Measurements from ENCODE around the gene CDH4.
A peak's percentile ranks its signal among the peaks of the same experiment; 100 is the strongest.

The CDH4 gene

DNA sequence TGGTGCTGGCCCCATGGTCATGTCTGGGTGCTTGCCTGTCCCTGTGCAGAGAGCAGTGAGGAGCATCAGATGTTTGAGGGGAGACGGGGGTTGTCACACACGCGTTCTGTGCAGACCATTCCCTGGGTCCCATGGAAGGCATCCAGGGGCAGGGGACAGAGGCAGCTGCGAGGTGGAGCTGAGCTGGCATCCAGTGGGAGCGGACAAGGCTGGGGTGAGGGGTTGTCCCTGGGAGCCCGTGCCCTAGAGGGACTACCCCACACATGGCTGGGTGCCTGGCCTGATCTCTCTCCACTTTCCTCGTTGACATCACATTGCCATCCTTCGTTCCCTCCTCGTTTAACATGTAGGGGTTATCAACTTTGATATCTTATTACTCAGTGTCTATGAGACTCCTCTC lies 331.3 kb downstream of the CDH4 start:
- CTCF ChIA-PET = no interaction called here
- Histone ChIP-seq H3K9me3 (ENCODE audit: control insufficient read depth, insufficient read depth, low read depth, low read length) (no peaks in the 10 kb centered on the region), H3K36me3 (ENCODE audit: control insufficient read depth in 2 of 2, insufficient read depth in 1 of 2, low read length in 2 of 2) (no peaks in the 10 kb centered on the region), H3K4me1 (ENCODE audit: control insufficient read depth, insufficient read depth, low read length) (peaks cover 2% of the 10 kb centered on the region; the same call in 1 of the 2 replicates), H3K27ac (ENCODE audit: extremely low read depth, low read depth, low read length) (no peak overlapping the region), H3K4me3 (ENCODE audit: low read depth, low read length) (no peak overlapping the region)
- TF ChIP-seq ZXDB (tag by site-specific recombination; IDR thresholded peaks at IDR 0.05) (no peak), ZNF747 (tag by site-specific recombination; IDR thresholded peaks at IDR 0.05) (no peak), ZFHX2 (tag by site-specific recombination; conservative IDR thresholded peaks at IDR 0.05) (no peak), ZNF140 (tag by site-specific recombination; IDR thresholded peaks at IDR 0.05) (no peak), ZNF596 (tag by site-specific recombination; IDR thresholded peaks at IDR 0.05) (no peak), KLF7 (tag by site-specific recombination; IDR thresholded peaks at IDR 0.05; ENCODE audit: borderline replicate concordance) (no peak)
- POLR2A ChIA-PET = no interaction called here

DNA sequence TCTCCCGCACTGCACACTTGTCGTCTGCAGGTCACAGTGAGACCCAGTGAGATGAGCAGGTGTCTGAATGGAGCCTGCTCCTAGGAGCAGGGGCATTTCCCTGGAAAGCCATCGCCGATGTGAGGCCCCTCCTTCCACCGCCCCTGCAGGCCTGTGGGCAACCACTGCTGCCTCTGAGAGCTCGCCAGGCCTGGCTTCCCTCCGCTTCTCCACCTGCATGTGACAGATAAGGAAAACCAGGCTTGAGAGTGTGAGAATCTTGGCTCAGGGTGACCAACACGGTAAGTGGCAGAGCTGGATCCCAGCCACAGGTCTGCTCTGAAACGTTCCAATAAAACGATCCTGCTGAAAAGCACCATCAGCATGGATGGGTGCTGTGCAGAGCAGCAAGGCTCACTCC lies 332.8 kb downstream of the CDH4 start:
- no peak for TF ChIP-seq ZNF184 (tag by site-specific recombination; IDR thresholded peaks at IDR 0.05)
- TF ChIP-seq FEZF1 (tag by site-specific recombination; IDR thresholded peaks at IDR 0.05) = peak; percentile 7; the same call in 1 of the 2 replicates
- Histone ChIP-seq H3K4me1 (ENCODE audit: control insufficient read depth, insufficient read depth, low read length) (peaks cover 6% of the 10 kb centered on the region), H3K9me3 (ENCODE audit: control insufficient read depth, insufficient read depth, low read depth, low read length) (no peaks in the 10 kb centered on the region), H3K4me3 (ENCODE audit: low read depth, low read length) (no peak overlapping the region), H3K36me3 (ENCODE audit: control insufficient read depth in 2 of 2, insufficient read depth in 1 of 2, low read length in 2 of 2) (no peaks in the 10 kb centered on the region), H3K27ac (ENCODE audit: extremely low read depth, low read depth, low read length) (no peak overlapping the region)
- ChIA-PET POLR2A (no interaction called here), CTCF (no interaction called here)

DNA sequence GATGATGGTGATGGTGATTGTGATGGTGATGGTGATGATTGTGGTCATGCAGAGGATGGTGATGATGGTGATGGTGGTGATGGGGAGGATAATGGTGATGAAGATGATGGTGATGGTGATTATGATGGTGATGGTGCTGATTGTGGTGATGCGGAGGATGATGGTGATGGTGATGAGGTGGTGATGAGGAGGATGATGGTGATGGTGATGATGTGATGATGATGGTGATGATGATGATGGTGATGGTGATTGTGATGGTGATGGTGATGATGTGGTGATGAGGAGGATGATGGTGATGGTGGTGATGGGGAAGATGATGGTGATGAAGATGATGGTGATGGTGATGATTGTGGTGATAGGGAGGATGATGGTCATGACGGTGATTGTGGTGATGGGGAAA lies 333.7 kb downstream of the CDH4 start:
- Histone ChIP-seq H3K36me3 (ENCODE audit: control insufficient read depth in 2 of 2, insufficient read depth in 1 of 2, low read length in 2 of 2) (no peaks in the 10 kb centered on the region), H3K27ac (ENCODE audit: extremely low read depth, low read depth, low read length) (no peak overlapping the region), H3K4me1 (ENCODE audit: control insufficient read depth, insufficient read depth, low read length) (peaks cover 6% of the 10 kb centered on the region), H3K4me3 (ENCODE audit: low read depth, low read length) (no peak overlapping the region), H3K9me3 (ENCODE audit: control insufficient read depth, insufficient read depth, low read depth, low read length) (no peaks in the 10 kb centered on the region)
- POLR2A ChIA-PET = no interaction called here
- CTCF ChIA-PET = no interaction called here
- TF ChIP-seq, protein P1, sequence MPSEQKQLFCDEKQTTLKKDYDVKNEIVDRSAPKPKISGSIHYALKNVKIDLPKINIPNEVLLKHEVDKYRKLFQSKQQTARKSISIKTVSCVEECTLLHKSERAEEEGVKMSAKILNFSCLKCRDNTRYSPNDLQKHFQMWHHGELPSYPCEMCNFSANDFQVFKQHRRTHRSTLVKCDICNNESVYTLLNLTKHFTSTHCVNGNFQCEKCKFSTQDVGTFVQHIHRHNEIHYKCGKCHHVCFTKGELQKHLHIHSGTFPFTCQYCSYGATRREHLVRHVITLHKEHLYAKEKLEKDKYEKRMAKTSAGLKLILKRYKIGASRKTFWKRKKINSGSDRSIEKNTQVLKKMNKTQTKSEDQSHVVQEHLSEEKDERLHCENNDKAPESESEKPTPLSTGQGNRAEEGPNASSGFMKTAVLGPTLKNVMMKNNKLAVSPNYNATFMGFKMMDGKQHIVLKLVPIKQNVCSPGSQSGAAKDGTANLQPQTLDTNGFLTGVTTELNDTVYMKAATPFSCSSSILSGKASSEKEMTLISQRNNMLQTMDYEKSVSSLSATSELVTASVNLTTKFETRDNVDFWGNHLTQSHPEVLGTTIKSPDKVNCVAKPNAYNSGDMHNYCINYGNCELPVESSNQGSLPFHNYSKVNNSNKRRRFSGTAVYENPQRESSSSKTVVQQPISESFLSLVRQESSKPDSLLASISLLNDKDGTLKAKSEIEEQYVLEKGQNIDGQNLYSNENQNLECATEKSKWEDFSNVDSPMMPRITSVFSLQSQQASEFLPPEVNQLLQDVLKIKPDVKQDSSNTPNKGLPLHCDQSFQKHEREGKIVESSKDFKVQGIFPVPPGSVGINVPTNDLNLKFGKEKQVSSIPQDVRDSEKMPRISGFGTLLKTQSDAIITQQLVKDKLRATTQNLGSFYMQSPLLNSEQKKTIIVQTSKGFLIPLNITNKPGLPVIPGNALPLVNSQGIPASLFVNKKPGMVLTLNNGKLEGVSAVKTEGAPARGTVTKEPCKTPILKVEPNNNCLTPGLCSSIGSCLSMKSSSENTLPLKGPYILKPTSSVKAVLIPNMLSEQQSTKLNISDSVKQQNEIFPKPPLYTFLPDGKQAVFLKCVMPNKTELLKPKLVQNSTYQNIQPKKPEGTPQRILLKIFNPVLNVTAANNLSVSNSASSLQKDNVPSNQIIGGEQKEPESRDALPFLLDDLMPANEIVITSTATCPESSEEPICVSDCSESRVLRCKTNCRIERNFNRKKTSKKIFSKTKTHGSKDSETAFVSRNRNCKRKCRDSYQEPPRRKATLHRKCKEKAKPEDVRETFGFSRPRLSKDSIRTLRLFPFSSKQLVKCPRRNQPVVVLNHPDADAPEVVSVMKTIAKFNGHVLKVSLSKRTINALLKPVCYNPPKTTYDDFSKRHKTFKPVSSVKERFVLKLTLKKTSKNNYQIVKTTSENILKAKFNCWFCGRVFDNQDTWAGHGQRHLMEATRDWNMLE (tag by site-specific recombination; conservative IDR thresholded peaks at IDR 0.05; ENCODE audit: low read depth) = no peak
- TF ChIP-seq ZNF426 (tag by site-specific recombination; IDR thresholded peaks at IDR 0.05) (no peak), ZNF48 (tag by site-specific recombination; IDR thresholded peaks at IDR 0.05) (no peak), ZNF138 (tag by site-specific recombination; IDR thresholded peaks at IDR 0.05; ENCODE audit: borderline replicate concordance) (no peak), ZNF202 (tag by site-specific recombination; IDR thresholded peaks at IDR 0.05; ENCODE audit: borderline replicate concordance) (no peak), HOXC10 (CRISPR knock-in tag; IDR thresholded peaks at IDR 0.05) (no peak), ZNF707 (tag by site-specific recombination; IDR thresholded peaks at IDR 0.05) (peak; percentile 19; the same call in 1 of the 2 replicates), OSR2 (tag by site-specific recombination; IDR thresholded peaks at IDR 0.05) (no peak), ZNF37A (tag by site-specific recombination; IDR thresholded peaks at IDR 0.05) (no peak), ZNF791 (tag by site-specific recombination; IDR thresholded peaks at IDR 0.05) (peak; percentile 71; the same call in 1 of the 2 replicates), ZNF549 (tag by site-specific recombination; IDR thresholded peaks at IDR 0.05) (no peak)
- TF ChIP-seq, protein P2, sequence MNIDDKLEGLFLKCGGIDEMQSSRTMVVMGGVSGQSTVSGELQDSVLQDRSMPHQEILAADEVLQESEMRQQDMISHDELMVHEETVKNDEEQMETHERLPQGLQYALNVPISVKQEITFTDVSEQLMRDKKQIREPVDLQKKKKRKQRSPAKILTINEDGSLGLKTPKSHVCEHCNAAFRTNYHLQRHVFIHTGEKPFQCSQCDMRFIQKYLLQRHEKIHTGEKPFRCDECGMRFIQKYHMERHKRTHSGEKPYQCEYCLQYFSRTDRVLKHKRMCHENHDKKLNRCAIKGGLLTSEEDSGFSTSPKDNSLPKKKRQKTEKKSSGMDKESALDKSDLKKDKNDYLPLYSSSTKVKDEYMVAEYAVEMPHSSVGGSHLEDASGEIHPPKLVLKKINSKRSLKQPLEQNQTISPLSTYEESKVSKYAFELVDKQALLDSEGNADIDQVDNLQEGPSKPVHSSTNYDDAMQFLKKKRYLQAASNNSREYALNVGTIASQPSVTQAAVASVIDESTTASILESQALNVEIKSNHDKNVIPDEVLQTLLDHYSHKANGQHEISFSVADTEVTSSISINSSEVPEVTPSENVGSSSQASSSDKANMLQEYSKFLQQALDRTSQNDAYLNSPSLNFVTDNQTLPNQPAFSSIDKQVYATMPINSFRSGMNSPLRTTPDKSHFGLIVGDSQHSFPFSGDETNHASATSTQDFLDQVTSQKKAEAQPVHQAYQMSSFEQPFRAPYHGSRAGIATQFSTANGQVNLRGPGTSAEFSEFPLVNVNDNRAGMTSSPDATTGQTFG (tag by site-specific recombination; IDR thresholded peaks at IDR 0.05; ENCODE audit: borderline replicate concordance) = 0 out of 2 replicates have a peak, but pooled peaks have one; percentile 46
- TF ChIP-seq, protein P3, sequence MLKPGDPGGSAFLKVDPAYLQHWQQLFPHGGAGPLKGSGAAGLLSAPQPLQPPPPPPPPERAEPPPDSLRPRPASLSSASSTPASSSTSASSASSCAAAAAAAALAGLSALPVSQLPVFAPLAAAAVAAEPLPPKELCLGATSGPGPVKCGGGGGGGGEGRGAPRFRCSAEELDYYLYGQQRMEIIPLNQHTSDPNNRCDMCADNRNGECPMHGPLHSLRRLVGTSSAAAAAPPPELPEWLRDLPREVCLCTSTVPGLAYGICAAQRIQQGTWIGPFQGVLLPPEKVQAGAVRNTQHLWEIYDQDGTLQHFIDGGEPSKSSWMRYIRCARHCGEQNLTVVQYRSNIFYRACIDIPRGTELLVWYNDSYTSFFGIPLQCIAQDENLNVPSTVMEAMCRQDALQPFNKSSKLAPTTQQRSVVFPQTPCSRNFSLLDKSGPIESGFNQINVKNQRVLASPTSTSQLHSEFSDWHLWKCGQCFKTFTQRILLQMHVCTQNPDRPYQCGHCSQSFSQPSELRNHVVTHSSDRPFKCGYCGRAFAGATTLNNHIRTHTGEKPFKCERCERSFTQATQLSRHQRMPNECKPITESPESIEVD (tag by site-specific recombination; IDR thresholded peaks at IDR 0.05) = no peak
- TF ChIP-seq, protein P4, sequence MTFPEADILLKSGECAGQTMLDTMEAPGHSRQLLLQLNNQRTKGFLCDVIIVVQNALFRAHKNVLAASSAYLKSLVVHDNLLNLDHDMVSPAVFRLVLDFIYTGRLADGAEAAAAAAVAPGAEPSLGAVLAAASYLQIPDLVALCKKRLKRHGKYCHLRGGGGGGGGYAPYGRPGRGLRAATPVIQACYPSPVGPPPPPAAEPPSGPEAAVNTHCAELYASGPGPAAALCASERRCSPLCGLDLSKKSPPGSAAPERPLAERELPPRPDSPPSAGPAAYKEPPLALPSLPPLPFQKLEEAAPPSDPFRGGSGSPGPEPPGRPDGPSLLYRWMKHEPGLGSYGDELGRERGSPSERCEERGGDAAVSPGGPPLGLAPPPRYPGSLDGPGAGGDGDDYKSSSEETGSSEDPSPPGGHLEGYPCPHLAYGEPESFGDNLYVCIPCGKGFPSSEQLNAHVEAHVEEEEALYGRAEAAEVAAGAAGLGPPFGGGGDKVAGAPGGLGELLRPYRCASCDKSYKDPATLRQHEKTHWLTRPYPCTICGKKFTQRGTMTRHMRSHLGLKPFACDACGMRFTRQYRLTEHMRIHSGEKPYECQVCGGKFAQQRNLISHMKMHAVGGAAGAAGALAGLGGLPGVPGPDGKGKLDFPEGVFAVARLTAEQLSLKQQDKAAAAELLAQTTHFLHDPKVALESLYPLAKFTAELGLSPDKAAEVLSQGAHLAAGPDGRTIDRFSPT (tag by site-specific recombination; IDR thresholded peaks at IDR 0.05) = no peak
